NCI-H2196 treated with DMSO at 0.1 percent for 48 hours (cell line): ENCODE measurements around the gene EPB41.
"Not testable (repeated sequence)": the region's sequence is repeated elsewhere in the genome, so short reads cannot be mapped to it uniquely, and the experiment has no call there.

ENCODE experiments used
- DNase-seq: peaks from one replicate; lab custom pipeline; 2025; ENCODE audit not compliant: unreplicated experiment; lab: John Stamatoyannopoulos, UW

The EPB41 gene

DNA sequence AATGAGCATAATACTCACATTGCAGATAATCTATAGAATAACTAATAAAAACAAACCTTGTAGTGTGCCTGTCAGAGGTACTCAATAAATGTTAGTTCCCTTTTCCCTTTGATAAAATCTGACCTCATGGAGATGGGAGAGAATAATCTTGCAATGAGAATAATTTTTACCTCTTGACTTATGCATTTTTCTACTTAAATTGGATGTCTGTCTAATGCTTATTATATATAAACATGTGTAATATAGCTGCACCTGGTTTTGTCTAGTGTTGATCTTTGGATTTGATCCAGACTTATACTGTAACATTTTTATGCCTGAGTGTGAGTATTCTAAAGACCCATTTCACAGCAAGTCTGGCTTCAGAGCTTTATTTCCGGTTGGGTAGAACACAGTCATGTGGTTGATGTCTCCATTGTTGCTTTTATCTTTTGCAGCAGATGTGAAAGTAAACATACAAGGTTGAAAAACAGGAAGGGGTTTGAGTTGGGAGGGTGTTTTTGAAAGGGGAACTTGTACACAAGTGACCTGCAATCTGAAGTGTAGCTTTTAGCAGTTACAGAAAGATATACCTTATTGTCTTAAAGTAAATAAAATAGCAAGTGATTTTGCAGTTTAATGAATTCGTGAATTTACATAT is 12.4 kb downstream of the EPB41 start:
- peak; percentile 47 for DNase-seq

GRCh38 chr1:28927266-28927647 is 12.9 kb downstream of the EPB41 start:
- no peak for DNase-seq

DNA sequence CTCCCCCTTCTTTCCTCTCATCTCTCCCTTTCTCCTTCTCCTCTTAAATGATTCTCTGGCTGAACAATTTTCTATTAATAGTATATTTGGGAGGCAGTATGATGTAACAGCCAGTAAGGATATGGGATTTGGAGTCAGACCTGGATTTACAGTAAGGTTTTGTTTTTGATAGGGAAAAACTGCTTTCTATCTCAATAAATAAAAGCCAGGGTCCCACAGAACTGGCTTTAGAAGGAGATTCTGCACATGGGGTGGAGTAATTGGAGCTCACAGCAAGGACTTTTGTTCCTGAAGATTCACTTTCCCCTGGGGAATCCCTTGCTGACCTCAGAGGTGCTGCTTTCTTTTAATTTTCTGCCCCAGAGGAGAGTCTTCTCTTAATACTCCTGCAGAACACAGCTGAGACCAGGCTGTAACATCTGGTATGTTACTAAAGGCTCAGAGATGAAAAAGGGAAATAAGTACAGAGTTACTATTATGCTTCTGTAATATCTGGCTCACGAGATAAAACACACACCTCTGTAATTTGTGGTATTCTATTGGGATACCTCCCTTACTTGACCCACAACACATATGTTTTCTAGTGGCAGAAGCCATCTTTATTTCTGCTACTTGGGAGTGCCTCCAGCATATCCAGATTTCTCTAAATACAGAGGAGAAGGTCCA is 13.4 kb downstream of the EPB41 start:
- DNase-seq = no peak

DNA sequence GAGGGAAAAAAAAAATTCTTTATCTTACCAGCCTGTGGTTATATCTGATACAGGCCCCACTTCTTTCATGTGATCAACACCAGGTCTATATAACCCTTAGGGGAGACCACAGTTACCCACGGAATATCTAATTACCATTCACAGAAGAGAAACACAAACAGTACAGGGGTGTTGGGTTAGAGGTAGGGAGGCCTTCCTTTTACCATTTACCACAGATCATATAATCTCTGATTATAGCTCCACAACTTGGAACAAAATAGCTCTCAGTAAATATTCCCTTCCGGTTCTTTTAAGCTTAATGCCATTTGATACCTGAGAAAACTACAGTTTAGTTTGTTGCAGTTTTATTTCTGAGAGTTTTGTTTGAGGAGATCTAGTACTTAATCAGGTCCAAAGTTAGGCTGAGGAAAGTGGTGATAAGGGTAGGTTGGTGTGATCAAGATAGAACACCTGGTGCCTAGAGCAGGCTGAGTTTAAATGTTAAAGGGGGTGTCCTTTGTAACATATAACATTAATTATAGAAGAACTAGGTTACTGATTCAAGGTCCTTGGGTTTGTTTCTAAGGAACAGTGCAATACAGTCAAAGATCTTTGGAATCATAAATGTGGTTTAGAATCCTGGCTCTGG is 14.1 kb downstream of the EPB41 start:
- DNase-seq = peak; percentile 47

DNA sequence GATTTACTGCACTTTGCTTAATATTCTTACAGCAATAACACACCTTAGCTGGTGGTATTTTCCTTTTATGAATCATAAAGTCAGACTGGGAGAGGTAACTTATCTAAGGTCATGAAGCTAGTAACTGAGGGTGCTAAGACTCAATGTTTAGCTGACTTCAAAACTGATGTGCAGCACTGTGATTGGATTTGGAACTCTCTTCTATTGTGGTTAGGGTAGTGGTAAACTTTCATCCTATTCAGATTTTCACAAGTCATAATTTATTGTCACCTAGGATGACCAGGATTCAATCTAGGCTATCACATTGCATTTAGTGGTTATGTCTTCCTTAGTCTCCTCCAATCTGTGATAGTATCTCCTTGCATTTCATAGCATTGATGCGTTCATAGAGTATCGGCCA is 18.9 kb downstream of the EPB41 start:
- no peak for DNase-seq

DNA sequence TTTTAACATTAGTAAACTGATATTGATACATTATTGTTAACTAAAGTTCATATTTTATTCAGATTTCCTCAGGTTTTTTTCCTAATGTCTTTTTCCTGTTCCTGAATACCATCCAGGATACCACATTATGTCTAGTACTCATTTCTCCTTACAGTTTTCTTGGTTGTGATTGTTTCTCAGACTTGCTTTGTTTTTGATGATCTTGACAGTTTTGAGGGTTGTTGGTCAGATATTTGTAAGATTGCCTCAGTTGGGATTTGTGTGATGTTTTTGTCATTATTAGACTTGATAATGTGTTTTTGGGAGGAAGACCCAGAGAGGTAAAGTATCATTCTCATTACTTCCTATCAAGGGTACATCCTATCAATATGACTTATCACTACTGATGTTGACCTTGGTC is 19.5 kb downstream of the EPB41 start:
- DNase-seq = no peak

GRCh38 chr1:28934676-28935075 is 20.3 kb downstream of the EPB41 start:
- DNase-seq = no peak

DNA sequence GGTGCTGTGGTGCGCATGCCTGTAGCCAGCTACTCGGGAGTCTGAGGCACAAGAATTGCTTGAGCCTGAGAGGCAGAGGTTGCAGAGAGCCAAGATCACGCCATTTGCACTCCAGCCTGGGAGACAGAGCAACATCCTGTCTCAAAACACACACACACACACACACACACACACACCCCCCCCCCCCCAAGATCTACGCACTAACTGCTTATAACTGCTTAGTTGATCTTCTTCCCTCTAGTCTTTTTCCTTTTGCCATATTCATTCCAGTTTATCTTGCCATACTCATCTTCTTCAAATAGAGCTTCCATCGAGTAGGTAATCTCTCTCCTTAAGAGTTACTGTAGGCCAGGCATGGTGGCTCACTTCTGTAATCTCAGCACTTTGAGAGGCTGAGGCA is 20.9 kb downstream of the EPB41 start:
- no peak for DNase-seq

DNA sequence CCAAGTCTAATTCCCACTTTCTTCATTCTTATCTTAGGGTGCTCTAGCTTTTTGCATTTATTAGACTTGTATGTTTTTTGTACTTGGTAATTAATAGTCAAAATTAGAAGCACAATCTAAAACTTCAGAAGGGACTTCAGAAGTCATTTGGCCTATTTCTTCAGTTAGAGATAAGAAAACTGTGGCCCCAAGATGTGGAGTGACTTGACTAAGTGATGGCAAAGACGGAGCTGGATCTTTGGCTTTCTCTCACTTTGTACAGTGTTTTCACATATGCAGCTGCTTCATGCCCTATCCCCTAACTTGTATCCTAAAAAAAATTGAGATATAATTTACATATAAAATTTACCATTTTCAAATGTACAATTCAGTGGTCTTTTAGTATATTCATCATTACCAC is 21.7 kb downstream of the EPB41 start:
- no peak for DNase-seq

GRCh38 chr1:28936528-28936927 is 22.2 kb downstream of the EPB41 start:
- no peak for DNase-seq

DNA sequence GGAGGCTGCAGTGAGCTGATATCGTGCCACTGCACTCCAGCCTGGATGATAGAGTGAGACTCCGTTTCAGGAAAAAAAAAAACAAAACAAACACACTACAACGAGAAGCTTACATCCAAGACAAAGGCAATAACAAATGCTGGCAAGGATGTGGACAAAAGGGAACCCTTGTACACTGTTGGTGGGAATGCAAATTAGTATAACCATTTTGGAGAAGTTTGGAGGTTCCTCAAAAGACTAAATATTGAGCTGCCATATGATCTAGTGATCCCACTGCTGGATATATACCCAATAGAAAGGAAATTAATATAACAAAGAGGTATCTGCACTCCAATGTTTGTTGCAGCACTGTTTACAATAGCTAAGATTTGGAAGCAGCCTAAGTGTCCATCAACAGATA is 29.2 kb downstream of the EPB41 start:
- DNase-seq = not testable (repeated sequence)

DNA sequence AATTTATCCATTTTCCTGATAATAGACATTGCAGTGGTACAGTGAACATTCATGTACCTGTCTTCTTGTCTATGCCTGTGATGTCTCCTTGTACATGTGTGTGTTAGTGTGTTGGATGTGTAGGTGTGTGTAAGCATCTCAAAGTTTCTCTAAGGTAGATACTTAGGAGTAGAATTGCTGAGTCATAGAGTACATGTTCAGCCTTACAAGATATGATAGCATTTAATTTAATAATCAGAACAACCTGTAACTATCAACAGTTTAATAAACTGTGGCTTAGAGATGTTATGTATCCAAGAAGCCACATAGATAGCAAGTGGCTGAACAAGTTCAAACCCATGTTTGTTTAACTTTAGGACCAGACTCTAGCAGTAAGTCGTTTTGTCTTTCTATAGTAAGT is 35.6 kb downstream of the EPB41 start:
- no peak for DNase-seq

DNA sequence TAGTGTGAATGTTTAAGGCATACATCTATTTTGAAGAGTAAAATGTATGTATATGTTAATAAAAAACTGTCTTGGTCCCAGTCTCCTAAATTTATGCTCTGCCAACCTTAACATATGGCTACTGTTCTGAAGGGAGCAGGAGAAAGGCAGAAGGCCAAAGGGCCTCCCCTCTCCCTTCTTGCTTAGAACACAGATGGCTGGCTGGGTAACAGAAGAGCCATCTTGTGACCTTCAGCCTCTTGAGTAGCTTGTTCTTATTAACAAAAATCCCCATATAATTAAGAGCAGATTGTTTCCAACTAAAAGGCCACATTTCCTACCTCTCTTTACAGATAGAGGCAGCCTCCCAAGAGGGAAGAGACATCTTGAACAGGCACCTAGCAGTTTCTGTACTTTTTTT is 36.1 kb downstream of the EPB41 start:
- no peak for DNase-seq

DNA sequence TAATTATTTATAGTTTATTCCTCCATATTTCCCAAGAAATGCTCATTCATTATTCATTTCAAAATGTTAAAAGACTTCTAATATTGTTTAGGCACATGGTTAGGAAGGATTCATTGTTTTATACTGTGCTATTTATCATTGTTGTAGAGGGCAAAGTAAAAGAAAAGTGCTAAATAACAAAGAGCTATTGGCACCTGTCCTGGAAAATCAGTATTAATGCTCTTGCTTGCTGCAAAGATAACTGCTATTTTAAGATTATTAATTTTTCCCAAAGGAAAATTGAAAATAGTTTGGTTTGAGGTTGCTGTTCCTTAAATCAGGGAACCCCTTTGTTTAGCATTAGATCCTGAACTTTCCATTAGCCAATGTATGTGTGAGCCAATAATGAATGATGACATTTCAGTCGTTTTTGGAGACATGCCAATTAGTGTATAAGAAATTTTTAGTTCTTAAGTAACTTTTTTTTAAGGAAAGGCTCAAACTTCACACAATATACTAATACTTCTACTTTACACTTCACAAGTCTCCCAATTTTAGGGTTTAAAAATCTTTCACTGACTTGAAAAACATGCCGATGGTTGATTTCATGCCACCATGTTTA is 39.9 kb downstream of the EPB41 start:
- DNase-seq = no peak

- peak; percentile 46 for DNase-seq
Measured at GRCh38 chr1:28956038-28956464, 41.7 kb downstream of the EPB41 start.

GRCh38 chr1:28962114-28962831 is 47.9 kb downstream of the EPB41 start:
- not testable (repeated sequence) for DNase-seq

- no peak for DNase-seq
Measured at GRCh38 chr1:28965271-28965870, 51.0 kb downstream of the EPB41 start.

DNA sequence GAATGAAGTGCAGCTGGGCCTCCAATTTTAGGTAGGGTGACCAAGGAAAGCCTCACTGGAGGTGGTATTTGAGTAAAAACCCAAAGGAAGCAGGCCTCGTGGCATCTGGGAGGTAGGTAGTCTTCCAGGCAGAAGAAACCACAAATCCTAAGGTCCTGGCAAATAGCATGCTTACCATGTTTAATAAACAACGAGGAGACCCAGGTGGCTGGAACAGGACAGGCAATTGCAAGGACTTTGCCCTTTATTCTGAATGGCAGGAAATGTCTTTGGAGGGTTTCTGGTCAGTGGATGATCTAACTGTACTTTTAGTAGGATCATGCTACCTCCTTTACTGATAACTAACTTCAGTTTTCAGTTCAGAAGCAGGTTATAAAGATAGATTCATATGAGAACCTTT is 52.2 kb downstream of the EPB41 start:
- DNase-seq = no peak

GRCh38 chr1:28971980-28972771 is 57.8 kb downstream of the EPB41 start:
- no peak for DNase-seq
